HG03571 (cell line): ENCODE data around the gene TMEM208.
A peak's percentile ranks its signal among the peaks of the same experiment; 100 is the strongest.

Experiments
- ATAC-seq: cut with Tn5 transposase; IDR thresholded peaks from one replicate; pipeline ENCODE4 v1.9.1; 2021; ENCODE audit not compliant: unreplicated experiment

TMEM208 gene

GRCh38 chr16:67191411-67191994 is 35.4 kb upstream of the TMEM208 start:
- no peak for ATAC-seq

DNA sequence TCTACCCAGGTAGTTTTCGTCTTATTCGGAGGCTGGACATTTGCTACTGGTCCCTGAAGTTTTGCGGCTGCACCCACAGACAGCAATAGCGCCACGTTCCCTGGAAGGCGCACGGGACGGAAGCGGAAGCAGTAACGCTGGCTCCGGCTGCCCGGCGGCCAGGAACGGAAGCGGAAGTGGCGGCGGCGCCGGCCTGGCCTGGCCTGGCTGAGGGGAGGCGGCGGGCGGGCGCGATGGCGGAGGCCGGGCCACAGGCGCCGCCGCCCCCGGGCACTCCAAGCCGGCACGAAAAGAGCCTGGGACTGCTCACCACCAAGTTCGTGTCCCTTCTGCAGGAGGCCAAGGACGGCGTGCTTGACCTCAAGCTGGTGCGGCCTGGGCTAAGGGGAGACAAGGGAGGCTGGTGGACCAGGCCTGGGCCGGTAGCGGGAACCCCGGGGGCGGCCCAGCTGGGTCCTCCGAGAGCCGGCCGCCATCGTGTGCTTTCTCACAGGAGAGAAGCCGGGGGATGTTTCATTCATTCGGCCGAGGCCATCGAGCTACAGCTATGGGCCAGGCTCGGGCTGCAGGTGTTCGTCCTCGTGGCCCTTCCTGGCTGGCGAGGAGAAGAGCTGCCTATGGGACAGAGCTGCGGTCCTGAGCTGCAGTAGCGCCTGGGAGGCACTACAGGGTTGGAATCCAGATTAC is 34.8 kb upstream of the TMEM208 start, which contains the start of gene E2F4:
E2F4 (plus strand) TSS at position 161 of the 687 bp plus-strand sequence; CDS start at position 234, 73 bp downstream.
- peak; percentile 68 for ATAC-seq

DNA sequence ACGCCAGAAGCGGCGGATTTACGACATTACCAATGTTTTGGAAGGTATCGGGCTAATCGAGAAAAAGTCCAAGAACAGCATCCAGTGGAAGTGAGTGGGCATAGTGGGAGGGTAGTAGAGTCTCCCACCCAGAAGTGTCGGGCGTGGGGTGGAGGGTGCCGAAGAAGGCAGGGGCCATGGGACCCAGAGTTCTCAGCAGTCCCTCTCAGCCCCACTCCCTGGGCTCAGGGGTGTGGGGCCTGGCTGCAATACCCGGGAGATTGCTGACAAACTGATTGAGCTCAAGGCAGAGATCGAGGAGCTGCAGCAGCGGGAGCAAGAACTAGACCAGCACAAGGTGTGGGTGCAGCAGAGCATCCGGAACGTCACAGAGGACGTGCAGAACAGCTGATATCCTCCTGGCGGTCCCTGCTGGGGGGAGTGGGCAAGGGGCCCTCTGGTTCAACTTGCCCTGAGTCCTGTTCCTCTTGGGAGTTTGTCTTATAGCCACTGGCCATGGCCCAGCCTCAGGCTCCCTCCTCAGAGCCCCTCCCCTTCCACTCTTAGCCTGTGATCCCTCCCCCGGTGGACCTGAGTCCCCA is 34.1 kb upstream of the TMEM208 start:
- ATAC-seq, result no peak

- no peak for ATAC-seq
Measured at GRCh38 chr16:67193536-67193935, 33.4 kb upstream of the TMEM208 start.

DNA sequence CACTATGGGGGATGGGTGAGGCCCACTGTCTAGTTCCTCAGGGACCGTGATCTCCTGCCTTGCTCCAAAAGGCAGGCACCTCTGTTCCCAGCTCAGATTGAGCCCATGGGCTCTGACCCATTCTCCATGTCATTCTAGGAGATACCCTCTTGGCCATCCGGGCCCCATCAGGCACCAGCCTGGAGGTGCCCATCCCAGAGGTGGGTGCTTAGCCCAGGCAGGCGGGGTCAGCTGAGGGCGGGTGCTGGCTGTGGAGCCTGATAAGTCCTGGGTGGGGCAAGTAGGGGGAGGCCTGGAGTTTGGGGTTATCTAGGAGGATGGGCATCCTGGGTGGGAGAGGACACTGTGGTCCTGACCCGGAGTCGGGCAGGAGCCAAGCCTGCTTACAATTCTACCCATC is 32.7 kb upstream of the TMEM208 start:
- no peak for ATAC-seq

DNA sequence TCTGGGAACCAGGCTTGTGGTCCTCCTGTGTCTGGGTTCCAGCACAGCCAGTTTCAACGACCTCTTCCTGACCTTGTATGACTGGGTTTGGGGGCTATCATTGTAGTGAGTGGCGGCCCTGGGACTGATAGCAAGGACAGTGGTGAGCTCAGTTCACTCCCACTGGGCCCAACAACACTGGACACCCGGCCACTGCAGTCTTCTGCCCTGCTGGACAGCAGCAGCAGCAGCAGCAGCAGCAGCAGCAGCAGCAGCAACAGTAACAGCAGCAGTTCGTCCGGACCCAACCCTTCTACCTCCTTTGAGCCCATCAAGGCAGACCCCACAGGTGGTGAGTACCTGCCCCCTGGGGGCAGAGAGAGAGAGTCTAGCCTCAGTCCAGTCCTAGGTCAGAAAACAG is 31.3 kb upstream of the TMEM208 start:
- ATAC-seq, result no peak

DNA sequence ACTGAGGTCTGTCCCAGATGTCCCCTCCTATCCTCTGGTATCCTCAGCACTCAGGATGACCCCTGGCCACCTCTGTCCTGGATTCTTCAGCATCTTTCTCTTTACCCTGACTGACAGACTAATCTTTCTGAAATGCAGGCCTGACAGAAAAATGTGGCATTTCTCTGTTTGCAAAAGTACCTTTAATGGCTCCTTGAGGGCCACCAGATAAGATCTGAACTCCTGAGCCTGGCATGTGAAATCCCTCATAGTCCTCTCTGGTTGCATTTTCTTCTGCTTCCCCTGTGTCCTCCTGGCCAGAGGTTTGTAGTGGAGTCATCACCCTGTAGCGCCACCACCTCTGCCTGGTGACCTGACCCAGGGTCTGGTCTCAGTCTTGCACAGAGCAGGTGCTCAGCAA is 30.0 kb upstream of the TMEM208 start:
- ATAC-seq, result no peak

DNA sequence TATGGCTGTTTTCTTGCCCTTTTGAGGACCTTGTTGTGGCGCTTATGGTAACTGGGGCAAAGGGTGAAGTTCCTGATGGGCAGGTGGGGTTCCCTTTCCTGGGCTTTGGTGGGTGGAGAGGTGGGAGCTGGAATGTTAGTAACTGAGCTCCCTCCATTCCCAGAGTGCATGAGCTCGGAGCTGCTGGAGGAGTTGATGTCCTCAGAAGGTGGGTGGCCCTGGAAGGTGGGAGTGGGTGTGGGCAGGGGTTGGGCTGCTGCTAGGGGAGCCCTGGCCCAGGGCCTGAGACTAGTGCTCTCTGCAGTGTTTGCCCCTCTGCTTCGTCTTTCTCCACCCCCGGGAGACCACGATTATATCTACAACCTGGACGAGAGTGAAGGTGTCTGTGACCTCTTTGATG is 29.2 kb upstream of the TMEM208 start:
- ATAC-seq, result no peak

DNA sequence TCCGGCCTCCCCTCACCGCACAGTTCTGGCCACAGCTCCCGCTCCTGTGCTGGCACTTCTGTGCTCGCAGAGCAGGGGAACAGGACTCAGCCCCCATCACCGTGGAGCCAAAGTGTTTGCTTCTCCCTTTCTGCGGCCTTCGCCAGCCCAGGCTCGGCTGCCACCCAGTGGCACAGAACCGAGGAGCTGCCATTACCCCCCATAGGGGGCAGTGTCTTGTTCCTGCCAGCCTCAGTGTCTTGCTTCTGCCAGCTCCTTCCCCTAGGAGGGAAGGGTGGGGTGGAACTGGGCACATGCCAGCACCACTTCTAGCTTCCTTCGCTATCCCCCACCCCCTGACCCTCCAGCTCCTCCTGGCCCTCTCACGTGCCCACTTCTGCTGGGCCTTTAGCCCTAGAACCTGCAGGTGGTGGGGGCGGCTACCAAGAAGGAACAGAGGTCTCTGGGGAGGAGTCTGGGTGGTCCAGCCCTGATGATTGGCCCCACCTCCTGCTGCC is 28.6 kb upstream of the TMEM208 start:
- no peak for ATAC-seq

GRCh38 chr16:67199011-67199807 is 27.7 kb upstream of the TMEM208 start, which contains the start of gene ELMO3:
Gene ELMO3 (plus strand): TSS chr16:67199131. CDS start chr16:67199327, 196 bp downstream.
- no peak for ATAC-seq

DNA sequence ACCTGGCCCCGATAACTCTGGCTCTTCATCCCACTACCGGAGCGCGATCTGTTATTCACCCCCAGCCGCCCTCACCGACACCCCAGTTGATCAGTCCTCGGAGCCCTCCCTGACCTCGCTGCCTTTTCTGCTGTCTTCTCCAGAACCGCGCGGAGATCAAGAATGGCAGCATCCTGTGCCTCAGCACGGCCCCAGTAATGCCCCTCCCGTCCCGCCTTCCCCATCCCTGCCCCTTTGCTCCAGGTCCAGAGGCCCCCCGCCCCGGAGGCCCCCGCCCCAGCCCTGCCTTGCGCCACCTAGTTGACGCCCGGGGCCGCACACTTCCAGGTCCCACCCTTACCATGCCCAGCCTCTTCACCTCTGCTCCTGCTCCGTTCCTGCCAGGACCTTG is 27.1 kb upstream of the TMEM208 start:
- no peak for ATAC-seq

GRCh38 chr16:67200491-67200890 is 26.4 kb upstream of the TMEM208 start:
- ATAC-seq, result no peak

- ATAC-seq, result no peak
Measured at GRCh38 chr16:67201411-67202345, 25.3 kb upstream of the TMEM208 start.

GRCh38 chr16:67202426-67202825 is 24.5 kb upstream of the TMEM208 start:
- ATAC-seq, result no peak

GRCh38 chr16:67202956-67203493 is 23.9 kb upstream of the TMEM208 start:
- ATAC-seq, result no peak

- ATAC-seq, result no peak
Measured at GRCh38 chr16:67204076-67204475, 22.9 kb upstream of the TMEM208 start.

- ATAC-seq, result no peak
Measured at GRCh38 chr16:67206129-67206837, 20.6 kb upstream of the TMEM208 start.

DNA sequence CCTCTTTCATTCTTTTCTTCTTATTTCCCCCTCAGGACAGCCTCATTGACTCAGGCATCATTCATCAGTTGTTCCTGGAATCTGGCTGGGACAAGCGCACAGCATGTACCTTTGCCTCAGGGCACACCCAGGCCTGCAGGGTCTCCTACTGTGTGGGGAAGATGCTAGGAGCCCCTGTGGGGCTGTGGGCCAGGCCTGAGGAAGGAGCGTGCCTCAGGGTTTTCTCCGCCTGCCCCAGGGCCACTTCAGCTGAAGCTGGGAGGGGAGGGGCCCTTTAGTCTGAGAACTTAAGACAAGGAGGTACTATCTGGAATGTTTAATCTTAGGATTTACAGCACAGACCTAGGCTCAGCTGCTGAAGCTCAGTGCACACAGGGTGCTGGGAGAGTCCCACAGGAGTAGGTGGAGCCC is 20.1 kb upstream of the TMEM208 start:
- ATAC-seq, result no peak
